Activated CD4-positive, CD25-positive, alpha-beta regulatory T cell treated with anti-CD3 and anti-CD28 coated beads, Interleukin-2, amount 50 U/mL, for 72 hours (primary cell): ENCODE data around the gene NEO1.

ENCODE experiments used
- DNase-seq: peaks from one replicate; pipeline ENCODE4 v3.0.0; 2021

The NEO1 gene

GRCh38 chr15:73227433-73228056 is 175.3 kb downstream of the NEO1 start:
- DNase-seq, result no peak

DNA sequence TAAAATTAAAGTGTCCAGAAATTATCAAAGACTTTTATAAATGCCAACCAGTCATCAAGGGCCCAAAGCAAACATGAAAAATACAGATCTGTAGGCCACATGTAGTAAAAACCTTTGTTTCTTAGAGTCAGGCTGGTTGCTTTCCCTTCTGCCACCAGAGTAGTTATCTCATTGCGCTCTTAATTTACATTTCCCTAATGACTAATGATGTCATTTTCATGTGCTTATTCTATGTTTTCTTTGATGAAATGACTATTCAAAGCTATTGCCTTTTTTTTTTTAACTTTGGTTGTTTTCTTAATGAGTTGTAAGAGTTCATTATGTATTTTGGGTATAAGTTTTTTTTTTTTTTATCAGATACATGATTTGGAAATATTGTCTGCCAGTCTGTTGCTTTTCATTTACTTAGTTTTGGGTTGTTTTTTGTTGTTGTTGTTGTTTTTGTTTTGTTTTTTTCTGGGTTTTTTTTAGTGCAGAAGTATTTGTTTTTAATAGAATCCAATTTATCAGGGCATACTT is 175.9 kb downstream of the NEO1 start:
- DNase-seq, result no peak

GRCh38 chr15:73231661-73232419 is 179.6 kb downstream of the NEO1 start:
- no peak for DNase-seq

DNA sequence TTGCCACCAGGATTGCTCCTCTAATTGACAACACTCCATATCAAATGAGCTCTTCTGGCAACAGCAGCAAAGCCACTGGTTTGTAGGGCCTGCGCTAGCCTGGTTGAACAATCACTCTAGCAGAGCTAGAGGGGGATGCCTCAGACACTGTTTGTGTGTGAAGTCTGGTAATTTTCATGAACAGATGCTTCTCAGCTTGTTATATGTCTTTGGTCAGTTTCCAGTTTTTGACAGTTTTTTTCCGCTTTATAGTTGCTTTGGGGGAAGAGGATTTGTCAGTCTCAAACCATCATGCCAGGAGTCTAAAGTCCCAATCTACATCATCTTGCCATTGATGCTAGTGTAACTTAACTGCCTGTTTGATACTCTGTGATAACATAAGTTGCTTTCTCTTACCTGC is 180.5 kb downstream of the NEO1 start:
- no peak for DNase-seq

DNA sequence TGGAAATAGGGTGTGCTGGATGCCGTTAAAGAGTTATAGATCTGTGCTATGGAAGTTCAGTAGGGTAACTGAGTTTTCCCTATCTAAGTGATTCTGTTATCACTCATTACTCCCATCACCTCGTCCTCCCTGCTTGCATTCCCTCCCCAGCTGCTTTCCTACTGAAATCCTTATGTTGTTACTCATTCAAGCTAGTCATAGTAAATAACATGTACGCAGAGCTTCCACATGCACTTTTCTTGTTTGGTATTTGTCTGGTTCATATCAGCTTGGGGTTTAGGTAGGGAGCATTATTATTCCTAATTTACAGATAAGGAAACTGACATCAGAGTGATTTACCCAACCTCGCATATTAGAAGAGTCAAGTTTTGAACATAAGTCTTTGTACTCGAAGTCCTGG is 181.4 kb downstream of the NEO1 start:
- DNase-seq, result no peak

DNA sequence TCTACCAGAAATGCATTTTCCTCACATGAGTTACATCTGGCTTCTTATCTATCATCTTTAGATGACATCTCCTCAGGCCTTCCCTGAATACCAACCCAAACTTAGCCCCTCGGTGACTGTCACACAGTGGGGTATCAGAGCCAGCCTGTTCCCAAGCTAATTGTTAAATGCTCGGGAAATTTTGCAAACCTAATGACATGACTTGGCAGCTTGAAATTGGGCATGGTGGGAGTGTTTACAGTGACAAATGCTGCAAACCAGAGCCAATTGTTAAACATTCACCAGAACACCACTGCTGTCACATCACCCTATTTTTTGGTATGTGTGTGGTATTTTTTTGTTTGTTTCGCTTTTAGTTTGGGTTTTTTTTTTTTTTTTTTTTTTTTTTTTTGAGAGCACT is 185.6 kb downstream of the NEO1 start:
- DNase-seq, result no peak

DNA sequence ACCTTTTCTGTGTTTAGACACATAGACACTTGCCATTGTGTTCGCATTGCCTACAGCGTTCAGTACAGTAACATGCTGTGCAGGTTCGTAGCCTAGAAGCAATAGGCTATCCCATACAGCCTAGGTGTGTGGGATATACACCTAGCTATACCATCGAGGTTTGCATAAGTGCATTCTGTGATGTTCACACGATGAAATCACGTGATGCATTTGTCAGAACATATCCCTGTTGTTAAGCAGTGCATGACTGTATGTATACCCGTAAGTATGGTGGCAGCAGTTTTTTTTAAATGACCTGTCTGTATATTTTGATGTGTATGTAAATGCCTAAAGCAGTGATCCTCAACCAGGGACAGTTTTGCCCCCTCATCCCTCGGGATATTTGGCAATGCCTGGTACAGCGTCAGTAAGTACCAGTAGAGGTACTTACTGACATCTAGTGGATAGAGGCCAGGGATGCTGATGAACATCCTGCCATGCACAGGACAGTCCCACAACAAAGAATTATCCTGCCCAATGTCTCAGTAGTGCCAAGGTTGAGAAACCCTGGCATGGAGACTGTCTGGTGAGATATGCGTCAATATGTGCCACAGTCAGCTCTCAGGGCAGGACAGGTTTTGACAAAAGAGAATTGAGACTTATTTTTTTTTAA is 187.4 kb downstream of the NEO1 start:
- DNase-seq, result no peak

DNA sequence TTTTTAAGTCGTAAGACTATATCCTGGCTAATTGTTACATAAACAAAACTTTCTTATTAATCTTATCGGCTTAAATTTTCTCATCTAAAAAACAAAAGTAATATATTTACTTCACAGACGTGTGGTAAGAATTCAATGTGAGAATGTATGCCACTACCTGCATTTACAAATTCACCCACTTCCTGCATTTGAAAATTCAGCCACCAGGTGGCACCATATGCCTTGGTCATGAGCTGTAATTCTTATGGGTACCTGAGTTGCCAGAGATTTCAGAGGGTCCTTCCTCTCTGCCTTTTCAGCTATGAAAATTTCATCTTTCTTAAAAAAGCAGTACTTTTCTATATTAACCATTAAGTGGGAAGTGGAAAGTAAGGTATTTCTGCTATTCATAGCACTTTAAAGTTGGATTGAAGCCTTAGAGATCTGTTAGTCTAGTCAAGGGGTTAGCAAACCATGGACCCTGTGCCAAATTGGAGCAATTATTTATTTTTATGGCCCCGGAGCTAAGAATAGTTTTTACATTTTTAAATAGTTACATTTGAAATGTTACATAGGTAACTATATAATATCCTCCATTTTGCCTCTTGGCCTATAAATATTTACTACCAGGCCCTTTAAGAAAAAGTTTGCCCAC is 188.7 kb downstream of the NEO1 start:
- DNase-seq, result peak; percentile 70

- no peak for DNase-seq
Measured at GRCh38 chr15:73244333-73244732, 192.1 kb downstream of the NEO1 start.

DNA sequence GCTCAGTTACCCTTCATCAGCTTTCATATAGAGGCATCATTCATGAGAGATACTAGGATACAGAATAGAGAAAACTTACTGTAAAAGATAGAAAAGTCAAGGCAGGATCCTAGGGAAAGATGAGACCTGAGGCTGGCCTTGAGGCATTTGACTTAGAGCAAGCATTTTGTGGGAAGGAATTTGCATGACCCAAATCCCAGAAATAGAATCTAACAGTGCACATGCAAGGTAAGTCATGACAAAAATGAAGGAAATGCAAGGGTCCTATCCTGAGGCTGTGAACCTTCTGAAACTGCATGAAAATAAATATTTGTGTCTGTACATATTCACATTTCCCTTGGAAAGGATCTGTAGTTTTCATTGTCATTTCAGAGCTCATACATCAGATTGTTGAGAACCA is 194.2 kb downstream of the NEO1 start:
- no peak for DNase-seq

DNA sequence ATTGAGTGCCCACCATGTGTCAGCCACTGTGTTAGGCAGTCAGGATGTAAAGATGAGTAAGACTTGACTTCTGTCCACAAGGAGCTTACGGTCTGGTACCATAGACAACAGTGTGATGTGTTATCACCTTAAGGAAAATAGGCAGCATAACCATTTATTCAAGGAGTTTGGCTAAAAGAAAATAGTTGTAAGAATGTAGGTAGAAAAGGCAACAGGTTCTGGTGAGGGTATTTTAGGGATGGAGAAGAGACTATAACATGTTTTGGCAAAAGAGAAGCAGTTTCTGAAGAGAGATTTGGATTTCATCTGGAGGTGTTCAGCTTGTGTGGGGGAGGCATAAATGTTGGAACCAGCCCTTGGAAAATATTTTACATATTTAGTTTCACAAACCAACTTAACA is 194.6 kb downstream of the NEO1 start:
- no peak for DNase-seq

- no peak for DNase-seq
Measured at GRCh38 chr15:73247331-73247730, 195.1 kb downstream of the NEO1 start.

DNA sequence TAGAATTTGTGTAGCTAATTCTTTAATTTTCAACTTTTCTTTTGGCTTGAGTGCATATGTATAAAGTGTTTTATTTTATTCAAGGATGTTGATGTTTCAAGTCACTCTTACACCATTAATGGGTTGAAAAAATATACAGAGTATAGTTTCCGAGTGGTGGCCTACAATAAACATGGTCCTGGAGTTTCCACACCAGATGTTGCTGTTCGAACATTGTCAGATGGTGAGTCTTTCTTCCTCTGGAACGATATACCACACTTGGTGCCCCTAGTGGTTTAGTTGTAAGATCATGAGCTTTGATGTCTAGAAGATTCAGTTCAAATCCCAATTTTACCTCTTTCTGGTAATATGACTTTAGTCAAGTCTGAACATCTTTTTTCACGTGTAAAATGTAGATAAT is 197.2 kb downstream of the NEO1 start:
- DNase-seq, result no peak

DNA sequence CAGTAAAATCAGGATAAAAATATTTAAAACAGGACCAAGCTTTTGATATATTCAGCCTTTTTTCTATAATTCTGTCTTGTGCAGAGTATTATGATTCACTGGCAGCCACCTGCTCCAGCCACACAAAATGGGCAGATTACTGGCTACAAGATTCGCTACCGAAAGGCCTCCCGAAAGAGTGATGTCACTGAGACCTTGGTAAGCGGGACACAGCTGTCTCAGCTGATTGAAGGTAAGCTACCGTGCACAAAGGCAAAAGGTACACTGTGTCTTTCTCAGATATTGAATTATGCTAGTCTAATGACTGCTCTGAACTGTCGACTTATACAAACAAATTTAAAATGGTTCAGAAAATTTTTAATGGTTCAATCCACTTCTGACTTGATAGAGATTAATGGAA is 202.3 kb downstream of the NEO1 start:
- DNase-seq, result no peak

GRCh38 chr15:73258271-73259108 is 206.2 kb downstream of the NEO1 start:
- DNase-seq, result no peak

GRCh38 chr15:73264881-73265280 is 212.6 kb downstream of the NEO1 start:
- no peak for DNase-seq

DNA sequence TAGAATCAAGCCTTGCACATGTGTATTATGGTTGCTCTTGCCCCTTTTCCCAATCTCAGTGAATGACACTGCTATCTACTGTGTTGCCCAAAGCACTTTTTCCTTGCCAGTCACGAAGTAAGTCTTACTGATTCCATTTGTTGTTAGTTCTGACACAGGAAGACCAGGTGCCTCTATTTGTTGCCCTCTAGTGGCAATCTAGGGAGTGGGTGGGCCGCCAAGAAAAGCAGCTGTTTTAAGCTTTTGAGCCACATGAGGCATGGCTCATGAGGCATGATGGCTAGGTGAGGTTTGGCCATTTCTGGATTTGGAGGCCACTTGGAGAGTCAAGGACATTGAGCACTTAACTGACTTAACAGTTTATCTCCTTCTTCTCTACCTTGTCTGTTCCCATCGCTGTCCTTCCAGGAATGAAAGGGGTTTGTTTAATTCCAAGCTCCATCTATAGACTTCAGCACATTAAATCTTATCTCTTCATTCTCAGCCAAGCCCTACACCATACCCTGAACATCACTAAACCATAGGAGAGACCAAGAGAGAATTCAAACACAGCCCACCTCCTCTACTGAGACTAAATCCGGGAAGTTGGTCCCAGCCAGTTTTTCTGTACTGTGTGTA is 213.4 kb downstream of the NEO1 start:
- DNase-seq, result peak; percentile 41

GRCh38 chr15:73268457-73268856 is 216.2 kb downstream of the NEO1 start:
- DNase-seq, result no peak

- no peak for DNase-seq
Measured at GRCh38 chr15:73270366-73271097, 218.3 kb downstream of the NEO1 start.

DNA sequence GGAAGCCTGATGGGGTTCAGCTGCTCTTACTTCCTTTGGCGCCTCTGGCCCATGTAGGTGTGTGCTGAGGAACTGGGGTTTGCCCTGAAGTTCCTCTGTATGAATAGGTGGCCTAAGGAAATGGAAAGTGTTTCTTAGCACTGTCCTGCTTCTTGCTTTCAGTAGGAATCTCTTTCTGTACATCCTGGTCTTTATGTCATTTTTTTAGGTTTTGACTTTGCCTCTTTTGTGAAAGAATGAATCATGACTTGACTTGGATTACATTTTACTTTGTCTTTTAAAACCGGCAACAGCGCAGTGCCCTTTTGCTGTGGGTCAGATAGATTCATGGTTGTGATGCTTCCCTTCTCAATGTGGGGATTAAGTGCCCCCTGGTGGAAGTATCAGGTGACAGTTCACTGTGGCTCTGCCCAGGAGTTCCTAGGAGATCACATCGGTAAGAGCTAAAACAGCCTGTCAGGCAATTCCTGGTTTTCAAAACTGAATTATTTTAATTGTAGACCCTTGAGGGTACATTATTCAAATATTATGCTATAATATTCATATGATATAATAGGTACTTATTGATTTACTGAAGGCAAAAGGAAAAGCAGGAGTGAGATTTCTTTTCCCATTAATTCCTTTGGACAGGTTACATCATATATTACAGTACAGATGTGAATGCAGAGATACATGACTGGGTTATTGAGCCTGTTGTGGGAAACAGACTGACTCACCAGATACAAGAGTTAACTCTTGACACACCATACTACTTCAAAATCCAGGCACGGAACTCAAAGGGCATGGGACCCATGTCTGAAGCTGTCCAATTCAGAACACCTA is 221.1 kb downstream of the NEO1 start:
- DNase-seq, result no peak

DNA sequence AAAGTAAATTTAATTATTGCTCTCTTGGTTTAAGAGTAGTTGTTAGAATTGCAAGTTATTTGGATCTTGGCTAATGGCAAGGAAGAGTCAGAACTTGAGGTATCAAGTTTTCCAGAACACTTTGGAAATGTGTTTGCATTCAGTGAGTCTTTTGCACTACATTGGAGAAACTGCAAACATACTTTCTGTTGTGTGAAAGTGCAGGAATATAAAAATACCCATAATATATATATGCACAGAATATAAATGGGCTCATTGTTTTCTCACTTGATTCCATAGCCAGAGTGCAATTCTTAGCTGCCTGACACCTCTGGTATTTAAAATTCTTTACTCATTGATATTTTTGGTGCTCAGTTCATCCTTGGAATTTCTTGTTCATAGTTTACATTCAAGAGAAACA is 223.6 kb downstream of the NEO1 start:
- no peak for DNase-seq
